ENCODE data around the gene CACNB4. TPM values are rescaled to one million over a fixed set of nuclear protein-coding genes. Genes with fewer than 3 reads are reported as not detected.
"Not testable (repeated sequence)": the region's sequence is repeated elsewhere in the genome, so short reads cannot be mapped to it uniquely, and the experiment has no call there.

Gene CACNB4
- total RNA-seq, 1 donor = 0.43 TPM

DNA sequence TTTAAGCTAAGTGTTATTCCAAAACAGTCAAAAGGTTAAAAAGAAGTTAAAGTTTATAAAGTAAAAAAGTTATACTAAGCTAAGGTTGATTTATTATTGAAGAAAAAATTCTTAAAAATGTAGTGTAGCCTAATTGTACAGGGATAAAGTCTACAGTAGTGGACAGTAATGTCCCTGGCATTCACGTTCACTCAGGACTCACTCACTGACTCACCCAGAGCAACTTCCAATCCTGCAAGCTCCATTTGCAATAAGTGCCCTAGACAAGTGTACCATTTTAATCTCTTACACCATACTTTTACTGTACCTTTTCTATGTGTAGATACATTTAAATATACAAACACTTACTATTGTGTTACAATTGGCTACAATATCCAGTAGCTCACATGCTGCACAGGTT is 86.1 kb downstream of the CACNB4 start:
- TF ChIP-seq, protein P1, sequence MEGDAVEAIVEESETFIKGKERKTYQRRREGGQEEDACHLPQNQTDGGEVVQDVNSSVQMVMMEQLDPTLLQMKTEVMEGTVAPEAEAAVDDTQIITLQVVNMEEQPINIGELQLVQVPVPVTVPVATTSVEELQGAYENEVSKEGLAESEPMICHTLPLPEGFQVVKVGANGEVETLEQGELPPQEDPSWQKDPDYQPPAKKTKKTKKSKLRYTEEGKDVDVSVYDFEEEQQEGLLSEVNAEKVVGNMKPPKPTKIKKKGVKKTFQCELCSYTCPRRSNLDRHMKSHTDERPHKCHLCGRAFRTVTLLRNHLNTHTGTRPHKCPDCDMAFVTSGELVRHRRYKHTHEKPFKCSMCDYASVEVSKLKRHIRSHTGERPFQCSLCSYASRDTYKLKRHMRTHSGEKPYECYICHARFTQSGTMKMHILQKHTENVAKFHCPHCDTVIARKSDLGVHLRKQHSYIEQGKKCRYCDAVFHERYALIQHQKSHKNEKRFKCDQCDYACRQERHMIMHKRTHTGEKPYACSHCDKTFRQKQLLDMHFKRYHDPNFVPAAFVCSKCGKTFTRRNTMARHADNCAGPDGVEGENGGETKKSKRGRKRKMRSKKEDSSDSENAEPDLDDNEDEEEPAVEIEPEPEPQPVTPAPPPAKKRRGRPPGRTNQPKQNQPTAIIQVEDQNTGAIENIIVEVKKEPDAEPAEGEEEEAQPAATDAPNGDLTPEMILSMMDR (IDR thresholded peaks at IDR 0.05; ENCODE audit: insufficient read depth, low read depth, low read length) = no peak
- no peak for DNase-seq (ENCODE audit: low read depth)
- no peak overlapping the region for H3K4me3 ChIP-seq (ENCODE audit: low read depth, low read length)

DNA sequence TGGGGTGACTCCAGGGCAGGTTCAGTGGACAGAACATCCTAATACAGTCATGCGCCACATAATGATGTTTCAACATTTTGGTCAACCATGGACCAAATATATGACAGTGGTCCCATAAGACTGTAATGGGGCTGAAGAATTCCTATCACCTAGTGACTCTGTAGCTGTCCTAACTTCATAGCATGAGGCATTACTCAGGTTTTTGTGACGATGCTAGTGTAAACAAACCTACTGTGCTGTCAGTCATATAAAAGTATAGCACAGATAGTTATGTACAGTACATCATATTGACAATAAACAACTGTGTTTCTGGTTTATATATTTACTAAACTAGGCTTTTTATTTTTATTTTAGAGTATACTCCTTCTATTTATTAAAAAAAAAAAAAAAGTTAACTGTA is 87.1 kb downstream of the CACNB4 start:
- H3K4me3 ChIP-seq (ENCODE audit: low read depth, low read length) = no peak overlapping the region
- TF ChIP-seq, protein P1 (IDR thresholded peaks at IDR 0.05; ENCODE audit: insufficient read depth, low read depth, low read length) = no peak
- DNase-seq (ENCODE audit: low read depth) = no peak

DNA sequence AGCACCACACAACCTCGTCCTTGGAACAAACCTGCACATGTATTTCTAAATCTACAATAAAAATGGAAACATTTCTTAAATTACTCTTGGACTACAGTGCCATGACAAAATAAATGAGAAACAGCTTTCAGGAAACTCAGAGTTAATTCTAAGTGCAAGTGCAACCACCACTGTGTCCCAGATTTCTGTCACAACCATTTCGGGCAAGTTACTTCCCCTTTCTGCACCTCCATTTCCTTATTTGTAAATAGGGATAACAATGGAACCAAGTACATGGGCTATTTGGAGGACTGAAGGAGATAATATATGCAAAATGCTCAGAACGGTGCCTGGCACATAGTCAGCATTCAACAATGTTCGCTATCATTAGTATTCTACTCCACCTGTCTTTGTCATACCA is 93.2 kb downstream of the CACNB4 start:
- DNase-seq (ENCODE audit: low read depth) = no peak
- no peak overlapping the region for H3K4me3 ChIP-seq (ENCODE audit: low read depth, low read length)
- TF ChIP-seq, protein P1 (IDR thresholded peaks at IDR 0.05; ENCODE audit: insufficient read depth, low read depth, low read length) = no peak

DNA sequence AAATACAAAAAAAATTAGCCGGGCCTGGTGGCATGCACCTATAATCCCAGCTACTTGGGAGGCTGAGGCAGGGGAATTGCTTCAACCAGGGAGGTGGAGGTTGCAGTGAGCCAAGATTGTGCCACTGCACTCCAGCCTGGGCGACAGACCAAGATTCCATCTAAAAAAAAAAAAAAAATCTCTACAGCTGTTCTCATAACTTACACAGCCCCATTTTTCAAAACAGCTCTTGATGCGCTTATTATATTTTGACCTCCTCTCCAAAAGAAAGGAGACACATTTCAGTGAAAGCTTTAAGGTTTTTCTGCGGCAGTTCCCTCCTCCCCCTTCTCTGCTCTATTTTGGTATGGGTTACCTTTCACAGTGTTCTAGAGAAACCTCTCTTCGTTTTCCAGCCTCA is 95.6 kb downstream of the CACNB4 start:
- not testable (repeated sequence) for DNase-seq (ENCODE audit: low read depth); H3K4me3 ChIP-seq (ENCODE audit: low read depth, low read length)

DNA sequence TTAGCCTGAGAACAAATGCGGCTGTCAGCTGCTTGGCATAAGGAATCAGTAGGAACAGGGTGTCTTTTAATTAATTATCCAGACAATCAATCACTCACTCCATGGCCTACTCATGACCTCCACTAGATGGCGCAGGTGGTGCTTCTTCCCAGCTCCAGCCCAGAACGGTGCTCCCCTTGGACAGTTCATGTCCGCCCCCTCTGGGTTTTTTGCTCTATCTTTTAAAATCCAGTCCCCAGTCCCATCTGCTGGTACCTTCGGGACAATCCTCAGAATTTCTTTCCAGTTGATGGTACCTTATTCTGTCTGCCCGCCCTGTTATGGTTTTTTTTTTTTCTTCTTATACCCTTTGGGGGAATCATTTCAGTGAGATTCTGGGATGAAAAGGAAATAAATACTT is 99.8 kb downstream of the CACNB4 start:
- H3K4me3 ChIP-seq (ENCODE audit: low read depth, low read length) = no peak overlapping the region
- TF ChIP-seq, protein P1 (IDR thresholded peaks at IDR 0.05; ENCODE audit: insufficient read depth, low read depth, low read length) = peak; percentile 84
- peak; percentile 38 for DNase-seq (ENCODE audit: low read depth)

DNA sequence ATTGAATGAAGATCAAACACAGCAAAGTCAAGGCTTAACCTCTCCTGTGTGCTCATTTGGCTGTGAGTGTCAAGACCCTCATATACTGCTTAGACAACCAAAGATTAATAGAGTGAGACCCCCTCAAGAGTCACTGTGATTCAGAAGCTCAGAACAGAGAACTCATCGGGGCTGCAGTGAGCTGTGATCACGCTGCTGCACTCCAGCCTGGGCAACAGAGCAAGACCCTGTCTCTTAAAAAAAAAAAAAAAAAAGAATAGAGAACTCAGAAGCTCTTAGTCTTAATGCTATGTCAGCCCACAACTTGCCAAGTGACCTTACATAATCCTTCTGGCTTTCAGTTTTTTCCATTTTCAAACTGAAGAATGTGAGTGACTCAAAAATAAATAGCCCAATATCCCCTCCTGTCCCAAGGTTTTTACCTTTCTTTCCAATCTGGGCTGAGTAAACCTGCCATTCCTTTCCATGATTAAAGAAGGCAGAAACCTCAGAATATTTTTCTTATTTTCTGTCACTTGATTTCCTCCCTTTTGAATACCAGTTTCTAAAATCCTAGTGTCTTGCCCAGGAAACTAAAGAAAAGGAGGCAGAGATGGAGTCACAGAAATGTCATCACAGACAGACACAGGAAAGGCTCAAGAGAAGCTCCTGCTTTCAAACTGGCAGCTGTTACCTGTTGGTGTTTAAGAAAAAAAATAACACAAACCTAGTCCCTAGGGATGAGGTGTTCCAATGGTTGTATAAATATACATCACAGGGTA is 102.4 kb downstream of the CACNB4 start:
- no peak for DNase-seq (ENCODE audit: low read depth)

DNA sequence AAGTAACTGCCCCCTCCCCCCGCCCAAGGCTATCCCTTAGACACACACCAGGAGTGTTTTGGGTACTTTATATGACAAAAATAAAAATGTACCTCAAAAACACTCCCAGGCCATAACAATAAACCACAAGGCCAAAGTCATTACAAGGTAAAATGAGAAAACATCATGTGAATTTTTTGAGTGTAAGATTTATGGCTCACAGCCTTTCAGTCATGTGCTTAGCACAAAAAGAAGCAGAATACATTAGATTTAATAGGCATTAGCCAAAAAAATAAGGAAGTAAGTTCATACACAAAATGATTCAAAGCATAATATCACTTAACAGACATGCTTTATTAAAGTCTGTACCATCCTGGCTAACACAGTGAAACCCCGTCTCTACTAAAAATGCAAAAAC is 103.7 kb downstream of the CACNB4 start:
- no peak overlapping the region for H3K4me3 ChIP-seq (ENCODE audit: low read depth, low read length)
- TF ChIP-seq, protein P1 (IDR thresholded peaks at IDR 0.05; ENCODE audit: insufficient read depth, low read depth, low read length) = no peak
- no peak for DNase-seq (ENCODE audit: low read depth)

More for the DNA sequence above, 102.4 kb downstream of the CACNB4 start:
- H3K4me3 ChIP-seq (ENCODE audit: low read depth, low read length) = no peak overlapping the region
- TF ChIP-seq, protein P1 (IDR thresholded peaks at IDR 0.05; ENCODE audit: insufficient read depth, low read depth, low read length) = no peak

DNA sequence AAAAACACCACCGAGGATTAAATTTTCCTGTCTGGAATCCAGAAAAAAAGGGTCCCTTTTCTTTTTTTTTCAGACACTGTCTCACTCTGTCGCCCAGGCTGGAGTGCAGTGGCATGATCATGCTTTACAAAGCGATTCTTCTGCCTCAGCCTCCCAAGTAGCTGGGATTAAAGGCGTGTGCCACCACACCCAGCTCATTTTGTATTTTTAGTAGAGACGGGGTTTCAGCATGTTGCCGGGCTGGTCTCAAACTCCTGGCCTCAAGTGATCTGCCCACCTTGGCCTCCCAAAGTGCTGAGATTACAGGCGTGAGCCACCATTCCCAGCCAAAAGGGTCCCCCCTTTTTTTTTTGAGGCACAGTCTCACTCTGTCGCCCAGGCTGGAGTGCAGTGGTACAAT is 104.7 kb downstream of the CACNB4 start:
- DNase-seq (ENCODE audit: low read depth); H3K4me3 ChIP-seq (ENCODE audit: low read depth, low read length): not testable (repeated sequence)

Measured in fibroblast of villous mesenchyme (primary cell).